Left lung (tissue), 10 donors: ENCODE results near the gene CELA3A. TPM values are rescaled to one million over a fixed set of nuclear protein-coding genes. Genes with fewer than 3 reads are reported as not detected.

ENCODE experiments used
- ATAC-seq: fragments of 200-7000 bp; cut with Tn5 transposase; one replicate; pipeline ENCODE4 v1.9.1; 2020; ENCODE audit warnings: moderate library complexity
- DNase-seq, 4 donors: peaks; one replicate each; pipeline ENCODE4 v3.0.0-alpha.2; 2013 to 2020
- H3K27ac ChIP-seq, 2 donors: fragments of 200-600 bp; sonication (generic) in 1 of 2; one replicate each; pipeline versions ENCODE4 v1.5.0 to v1.8.0; 2020 to 2021
- H3K27me3 ChIP-seq, 2 donors: fragments of 200-600 bp; sonication (generic) in 1 of 2; one replicate each; pipeline versions ENCODE4 v1.5.0 to v1.8.0; 2020 to 2021
- H3K36me3 ChIP-seq, 2 donors: fragments of 200-600 bp; sonication (generic) in 1 of 2; one replicate each; pipeline versions ENCODE4 v1.5.0 to v1.8.0; 2020 to 2021
- H3K4me1 ChIP-seq, 2 donors: fragments of 200-600 bp; one replicate each; pipeline ENCODE4 v1.8.0; 2021
- H3K4me3 ChIP-seq, 2 donors: fragments of 200-600 bp; sonication (generic) in 1 of 2; one replicate each; pipeline versions ENCODE4 v1.5.0 to v1.8.0; 2020 to 2021; ENCODE audit warnings: mild to moderate bottlenecking in 1 of 2
- H3K9me3 ChIP-seq, 2 donors: fragments of 200-600 bp; sonication (generic) in 1 of 2; one replicate each; pipeline versions ENCODE4 v1.5.0 to v1.8.0; 2020 to 2021
- CTCF ChIP-seq, 2 donors: fragments of 200-600 bp; sonication (generic) in 1 of 2; IDR thresholded peaks; one replicate each; pipeline versions ENCODE4 v1.5.0 to v1.8.0; 2021; ENCODE audit warnings: antibody characterized with exemption in 2 of 2
- intact Hi-C, 2 donors: fragments of 100-400 bp; cut with DNase I; formaldehyde crosslinking; loops; one replicate each; pipeline versions ENCODE4 v1.11.2 to v1.14.2; 2022
- polyA plus RNA-seq, 6 donors: library from polyadenylated mRNA; unstranded; fragments of 120-200 nt; gene quantifications; one replicate each; pipeline ENCODE4 v1.2.1, GENCODE V29; 2013; ENCODE audit not compliant: insufficient read length in 6 of 6
- total RNA-seq, 2 donors: library from RNA; stranded (reverse); fragmentation: NEBNext Ultra II Directional; extraction: Animal tissue kit (Norgen Biotek cat#: 25700); gene quantifications; one replicate each; pipeline ENCODE4 v1.2.1, GENCODE V29; 2021
- donor health status: DM: no; HTN: yes; CAD: no.
- donor health status: DM: no; HTN: no; CAD: no.

The CELA3A gene
- total and polyA plus RNA-seq, 8 donors = not detected

GRCh38 chr1:22051607-22052114 lies 50.2 kb downstream of the CELA3A start:
- no peaks in the 10 kb centered on the region for H3K9me3 ChIP-seq
- no peak for DNase-seq
- no peak overlapping the region for H3K27ac ChIP-seq
- ATAC-seq = no peak
- intact Hi-C loops = no loop called here
- no peaks in the 10 kb centered on the region for H3K27me3 ChIP-seq
- TF ChIP-seq CTCF (IDR thresholded peaks at IDR 0.05) = no peak
- H3K4me3 ChIP-seq = peak overlapping the region in 1 of 2 donors; percentile 75
- no peaks in the 10 kb centered on the region for H3K36me3 ChIP-seq
- H3K4me1 ChIP-seq = peaks cover 23 to 40% of the 10 kb centered on the region in 2 donors

DNA sequence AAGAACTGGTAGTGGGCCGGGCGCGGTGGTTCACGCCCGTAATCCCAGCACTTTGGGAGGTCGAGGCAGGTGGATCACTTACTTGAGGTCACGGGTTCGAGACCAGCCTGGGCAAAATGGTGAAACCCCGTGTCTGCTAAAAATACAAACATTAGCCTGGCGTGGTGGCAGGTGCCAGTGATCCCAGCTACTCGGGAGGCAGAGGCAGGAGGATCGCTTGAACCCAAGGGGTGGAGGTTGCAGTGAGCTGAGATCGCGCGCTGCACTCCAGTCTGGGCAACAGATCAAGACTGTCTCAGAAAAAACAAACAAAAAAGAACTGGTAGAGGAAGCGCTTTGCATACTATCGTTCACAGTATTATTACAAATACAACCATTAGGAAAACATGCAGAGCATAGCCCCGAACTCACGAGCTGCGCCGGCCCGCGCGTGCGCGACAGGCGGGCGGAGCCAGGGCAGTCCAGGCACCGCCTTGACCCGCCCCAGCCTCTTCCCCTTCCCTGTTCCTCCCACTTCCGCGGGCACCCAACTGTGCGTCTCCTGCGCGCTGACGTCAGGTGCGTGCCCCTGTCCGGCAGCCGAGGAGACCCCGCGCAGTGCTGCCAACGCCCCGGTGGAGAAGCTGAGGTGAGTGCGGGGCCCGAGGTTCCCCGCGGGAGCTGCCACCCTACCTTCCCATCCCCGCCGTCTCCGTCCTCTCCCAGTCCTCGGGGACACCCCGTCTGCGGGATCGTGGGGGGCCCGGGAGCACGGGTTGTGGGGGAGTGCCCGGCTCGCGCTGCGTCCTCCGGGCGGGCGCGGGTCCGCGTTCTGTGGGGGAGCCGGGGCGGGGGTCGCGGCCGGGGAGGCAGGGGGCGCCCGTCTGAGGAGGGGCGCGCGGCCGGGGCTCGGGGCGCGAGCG lies 50.9 kb downstream of the CELA3A start, which contains the start of gene CDC42:
Gene CDC42, plus strand, starts transcription at position 595 of the 902 bp plus-strand sequence. CDS start 25,770 bp downstream, outside the sequence.
- peak; percentile 98 for ATAC-seq
- TF ChIP-seq CTCF (IDR thresholded peaks at IDR 0.05) = no peak
- intact Hi-C loops = no loop called here
- peaks cover 0 to 2% of the 10 kb centered on the region in 2 donors for H3K36me3 ChIP-seq
- no peaks in the 10 kb centered on the region for H3K9me3 ChIP-seq
- peak; percentile 93 to 99 (median 98) for DNase-seq
- peak within 1 kb of the TSS; percentile 75 for H3K4me3 ChIP-seq
- peak within 1 kb of the TSS; percentile 98 to 99 for H3K27ac ChIP-seq
- no peaks in the 10 kb centered on the region for H3K27me3 ChIP-seq
- H3K4me1 ChIP-seq = peaks cover 30 to 47% of the 10 kb centered on the region in 2 donors

- peak; percentile 73 for ATAC-seq
- peak in 1 of 2 donors; percentile 17 for TF ChIP-seq CTCF (IDR thresholded peaks at IDR 0.05)
- H3K4me3 ChIP-seq = peak overlapping the region; percentile 75
- peaks cover 31 to 56% of the 10 kb centered on the region in 2 donors for H3K4me1 ChIP-seq
- DNase-seq = peak; percentile 63 to 93 (median 72)
- intact Hi-C loops = no loop called here
- H3K36me3 ChIP-seq = peaks cover 0 to 11% of the 10 kb centered on the region in 2 donors
- H3K9me3 ChIP-seq = no peaks in the 10 kb centered on the region
- peak overlapping the region; percentile 98 to 99 for H3K27ac ChIP-seq
- H3K27me3 ChIP-seq = no peaks in the 10 kb centered on the region
Measured at GRCh38 chr1:22053017-22053860, 51.8 kb downstream of the CELA3A start.

DNA sequence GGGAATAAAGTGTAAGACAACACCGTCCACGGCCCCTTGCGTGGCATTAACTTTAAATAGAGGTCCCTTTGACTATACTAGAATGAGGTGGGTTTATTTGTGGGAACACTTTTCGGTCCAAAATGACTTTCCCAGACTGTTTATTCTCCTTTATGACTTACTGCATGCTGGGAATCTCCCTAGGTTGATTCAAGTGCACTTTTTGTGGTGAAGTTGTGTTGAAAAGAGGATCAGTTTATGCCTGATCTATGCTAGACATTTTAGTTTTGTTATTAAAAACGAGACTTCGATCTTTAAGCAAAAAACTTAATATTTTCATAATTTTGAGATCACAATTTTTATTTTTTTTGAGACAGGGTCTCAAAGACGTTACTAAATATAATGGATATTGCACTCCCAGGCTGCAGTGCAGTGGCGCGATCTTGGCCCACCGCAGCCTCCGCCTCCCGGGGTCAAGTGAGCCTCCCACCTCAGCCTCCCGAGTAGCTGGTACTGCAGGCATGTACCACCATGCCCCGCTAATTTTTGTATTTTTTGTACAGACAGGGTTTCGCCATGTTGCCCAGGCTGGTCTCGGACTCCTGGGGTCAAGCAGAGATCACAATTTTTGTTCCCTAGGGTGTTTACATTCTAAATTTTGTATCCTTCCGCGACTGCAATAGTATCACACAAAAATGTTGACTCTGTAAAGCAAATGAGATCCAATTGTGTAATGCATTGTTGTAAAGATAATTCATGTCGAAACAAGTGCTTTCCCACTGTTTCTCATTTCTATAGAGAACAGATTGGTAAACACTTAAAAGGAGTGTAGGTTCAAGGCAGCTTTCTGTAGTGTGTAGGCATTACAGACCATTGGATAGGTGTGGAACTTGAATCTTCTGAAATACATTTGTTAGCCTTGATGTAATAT lies 52.7 kb downstream of the CELA3A start:
- ATAC-seq (no peak), DNase-seq (no peak)
- peaks cover 31 to 57% of the 10 kb centered on the region in 2 donors for H3K4me1 ChIP-seq
- intact Hi-C loops = no loop called here
- H3K9me3 ChIP-seq = no peaks in the 10 kb centered on the region
- H3K4me3 ChIP-seq = peak overlapping the region; percentile 75
- no peak for TF ChIP-seq CTCF (IDR thresholded peaks at IDR 0.05)
- H3K27me3 ChIP-seq = no peaks in the 10 kb centered on the region
- peaks cover 0 to 18% of the 10 kb centered on the region in 2 donors for H3K36me3 ChIP-seq
- H3K27ac ChIP-seq = peak overlapping the region; percentile 98 to 99
